ENCODE measurements around the gene WASF2. TPM values are rescaled to one million over a fixed set of nuclear protein-coding genes. Genes with fewer than 3 reads are reported as not detected.

Gene WASF2, protein sequence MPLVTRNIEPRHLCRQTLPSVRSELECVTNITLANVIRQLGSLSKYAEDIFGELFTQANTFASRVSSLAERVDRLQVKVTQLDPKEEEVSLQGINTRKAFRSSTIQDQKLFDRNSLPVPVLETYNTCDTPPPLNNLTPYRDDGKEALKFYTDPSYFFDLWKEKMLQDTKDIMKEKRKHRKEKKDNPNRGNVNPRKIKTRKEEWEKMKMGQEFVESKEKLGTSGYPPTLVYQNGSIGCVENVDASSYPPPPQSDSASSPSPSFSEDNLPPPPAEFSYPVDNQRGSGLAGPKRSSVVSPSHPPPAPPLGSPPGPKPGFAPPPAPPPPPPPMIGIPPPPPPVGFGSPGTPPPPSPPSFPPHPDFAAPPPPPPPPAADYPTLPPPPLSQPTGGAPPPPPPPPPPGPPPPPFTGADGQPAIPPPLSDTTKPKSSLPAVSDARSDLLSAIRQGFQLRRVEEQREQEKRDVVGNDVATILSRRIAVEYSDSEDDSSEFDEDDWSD
- 18.9 and 20.6 TPM in 2 replicates for total RNA-seq

DNA sequence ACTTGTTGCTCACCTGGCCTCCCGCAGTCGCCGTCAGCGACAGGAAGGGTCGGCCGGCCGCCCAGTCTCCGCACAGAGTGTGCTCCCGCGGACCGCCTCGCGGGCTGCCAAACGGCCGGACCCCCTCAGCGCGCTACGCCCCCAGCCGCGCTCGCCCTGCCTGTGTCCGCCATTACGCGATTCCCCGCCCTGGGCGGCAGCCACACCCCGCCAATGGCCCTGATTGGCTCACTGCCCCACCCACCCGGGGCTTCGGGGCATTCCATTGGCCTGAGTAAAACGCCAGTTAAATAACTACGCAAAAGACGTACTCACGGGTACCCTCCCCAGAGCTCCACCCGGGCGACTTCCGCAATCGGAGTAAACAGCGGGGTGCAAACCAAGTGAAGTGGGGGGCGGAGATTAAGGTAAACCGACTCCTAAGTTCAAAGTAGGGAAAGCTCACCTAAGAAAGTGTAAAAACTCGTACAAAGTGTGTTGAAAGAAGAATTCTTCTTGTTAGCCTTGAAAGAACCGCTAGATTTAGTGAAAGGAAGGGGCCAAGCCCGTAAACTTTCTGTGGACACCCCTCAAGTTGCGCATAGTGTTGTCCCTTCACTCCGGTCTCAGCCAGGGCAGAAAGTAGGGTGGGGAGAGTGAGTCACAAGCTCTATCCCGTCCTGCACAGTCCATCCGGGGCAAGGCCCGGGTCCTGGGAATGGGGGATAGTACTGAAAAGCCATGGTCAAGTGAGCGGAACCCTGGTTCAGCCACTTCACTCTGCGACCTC lies at the start of gene WASF2:
Gene WASF2 (minus strand): TSS at position 195 of the 769 bp plus-strand sequence. CDS start 61,277 bp downstream, outside the sequence.

DNA sequence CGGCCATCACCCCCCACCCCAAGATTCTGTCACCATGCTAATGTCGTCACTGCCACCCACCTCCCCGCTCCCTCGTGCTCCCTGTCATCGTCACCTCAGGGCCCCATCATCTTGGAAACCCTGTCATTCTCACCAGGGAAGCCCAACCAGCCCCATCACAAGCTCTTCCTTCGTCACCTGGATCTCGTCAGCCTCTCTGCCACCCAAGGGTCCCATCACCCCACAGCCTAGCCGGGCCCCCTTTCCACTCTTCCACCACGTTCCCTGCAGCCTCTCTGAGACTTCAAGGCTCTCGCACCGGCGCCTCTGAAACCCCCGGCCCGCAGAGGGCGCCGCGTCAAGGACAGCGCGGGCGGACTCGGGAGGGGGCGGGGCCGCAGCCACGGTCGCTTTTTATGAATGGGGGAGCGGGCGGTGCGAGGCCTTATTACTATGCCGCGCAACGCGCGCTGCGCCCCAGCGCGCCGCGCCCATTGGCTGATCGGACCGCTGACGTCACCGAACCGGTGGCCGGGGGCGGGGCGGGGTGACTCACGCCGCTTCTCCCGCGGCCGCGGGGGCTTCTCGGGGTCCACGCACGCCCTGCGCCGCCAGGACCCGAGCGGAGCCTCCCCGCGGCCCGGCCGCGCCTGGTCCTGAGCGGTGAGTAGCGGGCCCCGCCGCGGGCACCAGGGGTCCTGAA lies 97.7 kb downstream of the WASF2 start, which contains the start of gene GPR3:
Gene GPR3 (plus strand): TSS at position 527 of the 682 bp plus-strand sequence. CDS start 1,177 bp downstream, outside the sequence.

DNA sequence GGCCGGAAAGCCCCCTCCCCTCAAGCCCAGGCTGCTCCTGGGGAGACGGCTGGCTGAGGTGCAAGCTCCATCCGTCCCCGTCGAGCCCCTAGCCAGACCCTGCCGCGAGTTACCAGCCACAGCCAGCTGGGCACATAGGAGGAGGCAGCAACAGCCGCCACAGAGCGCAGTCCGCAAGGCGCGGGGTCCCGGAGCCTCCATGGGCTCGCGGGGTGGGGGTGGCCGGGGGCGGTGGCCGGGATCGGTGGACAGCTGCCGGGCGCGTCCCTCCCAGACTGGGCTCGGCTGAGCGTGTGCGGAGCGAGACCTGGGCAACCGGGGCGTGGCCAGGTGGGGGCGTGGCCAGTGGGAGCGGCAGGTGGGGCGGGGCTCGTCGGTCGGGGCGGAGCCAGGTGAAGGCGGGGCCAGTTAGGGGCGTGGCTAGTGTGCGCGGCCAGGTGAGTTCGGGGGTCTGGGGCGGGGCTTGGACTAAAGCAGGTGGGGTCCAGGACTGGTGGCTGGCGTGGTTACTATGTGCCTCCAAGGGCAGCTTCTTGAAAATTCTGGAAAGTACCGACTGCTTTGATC lies 106.8 kb downstream of the WASF2 start, which contains the start of gene CD164L2:
Gene CD164L2 (minus strand): TSS at position 295 of the 567 bp plus-strand sequence. CDS start 94 bp downstream, at position 201.

DNA sequence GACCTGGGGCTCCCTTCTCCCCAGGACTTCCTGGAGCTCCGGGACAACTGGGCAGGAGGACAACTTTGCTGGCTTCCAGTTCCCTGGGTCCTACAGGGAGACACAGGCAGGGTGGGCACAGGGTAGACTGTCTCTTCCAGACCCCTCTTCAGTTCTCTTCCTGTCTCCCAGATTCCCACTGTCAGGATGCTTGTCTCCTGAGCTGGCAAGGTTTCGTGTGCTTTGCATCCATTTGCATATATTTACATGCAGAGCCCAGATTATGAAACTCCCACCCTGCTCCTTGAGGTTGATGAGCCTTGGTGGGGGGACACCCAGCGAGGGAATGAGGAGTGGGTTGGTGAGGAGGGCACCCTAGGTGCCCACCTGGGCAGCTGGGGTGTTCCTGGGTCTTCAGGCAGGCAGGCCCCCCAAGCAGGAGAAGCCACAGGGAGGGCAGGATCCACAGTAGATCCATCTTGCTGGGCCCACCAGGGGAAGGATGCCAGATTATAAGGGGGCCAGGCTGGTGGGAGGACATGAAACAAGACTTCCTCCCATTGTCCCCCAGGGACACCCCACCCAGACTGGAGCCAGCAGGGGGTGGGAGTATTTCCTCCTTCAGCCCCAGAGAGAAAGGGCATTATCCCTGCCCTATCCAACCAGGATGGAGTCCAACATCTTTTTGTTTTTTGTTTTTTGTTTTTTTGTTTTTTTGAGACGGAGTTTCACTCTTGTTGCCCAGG lies 115.4 kb downstream of the WASF2 start, which contains the start of gene FCN3:
Gene FCN3 (minus strand): TSS at position 463 of the 725 bp plus-strand sequence. CDS start 6 bp downstream, at position 457.

DNA sequence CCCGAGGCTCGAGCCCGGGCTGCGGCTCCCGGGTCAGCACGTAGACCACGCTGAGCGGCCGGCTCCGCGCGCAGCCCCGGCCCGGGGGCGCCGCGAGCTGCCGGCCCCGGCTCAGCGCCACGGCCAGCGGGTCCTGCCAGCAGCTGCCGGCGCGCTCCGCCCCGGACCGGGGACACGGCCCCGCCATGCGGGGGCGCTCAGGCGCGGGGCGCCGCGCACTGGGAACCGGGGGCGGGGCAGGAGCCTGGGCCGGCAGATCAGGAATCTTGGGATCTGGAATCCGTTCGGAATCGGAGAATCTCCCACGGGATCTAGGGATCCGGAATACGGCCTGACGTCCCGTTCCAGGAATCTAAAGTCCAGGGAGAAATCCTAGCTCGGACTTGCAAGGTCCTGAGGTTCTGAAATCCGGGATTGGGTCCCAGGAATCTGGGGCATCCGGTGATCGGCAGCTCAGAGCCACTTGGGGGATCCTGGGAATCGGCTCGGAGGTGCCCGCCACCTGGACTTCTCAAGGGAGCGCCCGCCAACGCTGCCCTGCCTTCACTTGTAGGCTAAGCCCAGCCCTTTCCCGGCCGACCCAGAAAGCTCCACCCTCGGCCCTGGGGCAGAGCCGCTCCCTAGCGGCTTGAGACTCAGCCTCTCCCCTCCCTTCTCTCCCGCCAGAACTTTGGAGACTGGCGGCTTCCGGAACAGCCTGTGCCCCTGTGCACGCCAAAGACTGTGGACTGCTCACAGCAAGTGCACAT lies 123.4 kb downstream of the WASF2 start, which contains the start of gene MAP3K6:
Gene MAP3K6 (minus strand): TSS at position 551 of the 749 bp plus-strand sequence. CDS start 364 bp downstream, at position 187.

Other genes with a start within 250 kb of the WASF2 start
- gene TMEM222, start 168.0 kb downstream of the WASF2 start, total RNA-seq: 20.1 and 24.2 TPM in 2 replicates
- 0.11 and 0.37 TPM in 2 replicates for gene SYTL1, start 148.1 kb downstream of the WASF2 start, total RNA-seq
- 13.2 and 16.1 TPM in 2 replicates for gene MAP3K6, start 123.2 kb downstream of the WASF2 start, total RNA-seq
- gene FCN3, start 115.3 kb downstream of the WASF2 start, total RNA-seq: not detected in 2 replicates
- not detected in 2 replicates for gene CD164L2, start 106.8 kb downstream of the WASF2 start, total RNA-seq
- 0.37 and 1.2 TPM in 2 replicates for gene GPR3, start 97.5 kb downstream of the WASF2 start, total RNA-seq
- 7.2 and 7.7 TPM in 2 replicates for gene AHDC1, start 114.0 kb upstream of the WASF2 start, total RNA-seq
- gene FGR, start 145.0 kb upstream of the WASF2 start, total RNA-seq: not detected in 2 replicates
- 8.9 and 25.4 TPM in 2 replicates for gene IFI6, start 182.0 kb upstream of the WASF2 start, total RNA-seq
- gene FAM76A, start 235.8 kb upstream of the WASF2 start, total RNA-seq: 16.1 and 19.4 TPM in 2 replicates